ENCODE data around the gene PRR5L. TPM values are rescaled to one million over a fixed set of nuclear protein-coding genes. Genes with fewer than 3 reads are reported as not detected.

The PRR5L gene
- total and polyA plus RNA-seq, 9 donors: 6.7 to 10.4 (median 7.1) TPM

DNA sequence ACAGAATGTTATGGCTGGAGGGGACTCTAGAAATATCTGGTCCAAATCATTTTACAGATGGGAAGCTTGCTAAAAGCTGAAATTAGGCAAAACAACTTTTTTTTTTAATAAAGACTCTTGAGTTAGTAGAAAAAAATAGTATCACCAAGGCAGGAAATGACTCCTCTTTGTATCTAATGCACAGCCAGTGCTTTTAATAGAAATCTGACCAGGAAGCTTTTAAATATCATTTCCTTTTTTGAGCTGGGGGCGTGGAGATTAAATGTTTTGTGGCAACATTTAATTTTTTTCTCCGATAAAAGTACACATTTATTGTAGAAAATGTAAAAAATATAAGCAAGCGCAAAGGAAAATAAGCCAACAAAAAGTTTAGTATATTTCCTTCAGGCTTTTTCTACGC is 191.5 kb downstream of the PRR5L start:
- Histone ChIP-seq H3K4me1 (ENCODE audit: control insufficient read depth, insufficient read depth, low read length) (no peaks in the 10 kb centered on the region), H3K27ac (ENCODE audit: low read length) (peak overlapping the region; percentile 32), H3K9me3 (replicated peaks; ENCODE audit: control insufficient read depth, low read depth, low read length) (no peaks in the 10 kb centered on the region), H3K36me3 (ENCODE audit: control insufficient read depth, insufficient read depth, low read length) (peaks cover 48% of the 10 kb centered on the region), H3K4me3 (ENCODE audit: low read length) (no peak overlapping the region), H3K27me3 (ENCODE audit: control insufficient read depth, insufficient read depth, low read length) (no peaks in the 10 kb centered on the region)
- WGBS (ENCODE audit: insufficient coverage): no CpG with 5 or more reads among the region's 4 CpGs
- no peak for DNase-seq

DNA sequence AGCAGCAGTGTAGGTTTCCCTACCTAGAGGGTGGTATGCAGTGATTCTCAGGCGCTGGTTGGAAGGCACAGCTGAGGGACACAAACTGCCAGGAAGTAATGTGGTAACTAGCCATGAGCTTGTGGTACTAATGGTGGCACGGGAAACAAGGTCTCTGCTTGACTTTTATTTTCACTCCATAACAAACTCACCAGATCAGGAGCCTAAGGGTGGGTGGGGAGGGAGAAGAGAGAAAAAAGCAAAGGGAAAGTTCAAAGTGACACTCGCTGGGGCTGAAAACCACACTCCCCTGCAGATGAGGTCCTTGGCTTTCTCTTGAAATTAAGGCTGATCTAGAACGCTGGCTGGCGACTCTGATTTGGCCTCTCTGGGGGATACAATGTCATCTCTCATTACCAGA is 192.0 kb downstream of the PRR5L start:
- no peak for DNase-seq
- Histone ChIP-seq H3K36me3 (ENCODE audit: control insufficient read depth, insufficient read depth, low read length) (peaks cover 48% of the 10 kb centered on the region), H3K4me1 (ENCODE audit: control insufficient read depth, insufficient read depth, low read length) (no peaks in the 10 kb centered on the region), H3K27ac (ENCODE audit: low read length) (peak overlapping the region; percentile 32), H3K9me3 (replicated peaks; ENCODE audit: control insufficient read depth, low read depth, low read length) (no peaks in the 10 kb centered on the region), H3K4me3 (ENCODE audit: low read length) (no peak overlapping the region), H3K27me3 (ENCODE audit: control insufficient read depth, insufficient read depth, low read length) (no peaks in the 10 kb centered on the region)
- 67% methylated on average over 1 of the region's 5 CpGs for WGBS (ENCODE audit: insufficient coverage)

DNA sequence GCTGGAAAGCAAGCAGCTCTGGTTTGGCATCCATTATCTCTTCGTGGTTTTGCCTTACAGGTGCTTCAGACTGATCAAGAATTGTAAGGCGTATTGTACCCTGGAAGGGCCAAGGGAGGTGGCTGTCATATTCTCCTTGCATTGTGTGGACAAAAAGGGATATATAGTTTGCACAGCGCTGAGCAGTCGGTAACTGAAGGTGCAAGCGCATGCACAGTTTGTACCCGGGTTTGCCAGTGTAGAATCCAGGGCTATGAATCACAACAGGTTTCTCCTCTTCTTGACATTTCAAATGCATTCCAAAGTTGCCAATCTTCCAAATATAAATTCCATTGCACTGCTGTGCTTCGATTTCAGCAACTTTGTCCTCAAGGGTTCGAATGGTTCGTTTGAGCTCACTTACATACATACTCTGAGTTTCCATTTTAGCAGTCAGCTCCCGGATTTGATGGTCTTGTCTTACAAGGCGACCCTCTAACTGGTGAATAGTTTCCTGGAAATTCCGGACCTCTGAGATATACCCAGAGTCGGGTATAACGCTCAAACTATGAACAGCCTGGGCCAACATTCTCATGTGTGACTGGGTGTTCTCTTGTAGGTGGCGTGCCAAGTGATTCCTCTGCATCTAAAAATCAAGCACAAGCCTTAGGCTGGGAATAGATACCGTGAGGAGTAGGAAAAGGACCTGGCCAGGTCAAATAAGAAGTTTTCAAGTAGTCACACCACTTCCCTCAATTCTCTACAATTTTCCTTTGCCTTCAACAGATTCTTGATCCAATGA is 194.1 kb downstream of the PRR5L start:
- no peak for DNase-seq
- Histone ChIP-seq H3K27ac (ENCODE audit: low read length) (no peak overlapping the region), H3K4me3 (ENCODE audit: low read length) (no peak overlapping the region), H3K9me3 (replicated peaks; ENCODE audit: control insufficient read depth, low read depth, low read length) (no peaks in the 10 kb centered on the region), H3K27me3 (ENCODE audit: control insufficient read depth, insufficient read depth, low read length) (no peaks in the 10 kb centered on the region), H3K36me3 (ENCODE audit: control insufficient read depth, insufficient read depth, low read length) (peaks cover 47% of the 10 kb centered on the region), H3K4me1 (ENCODE audit: control insufficient read depth, insufficient read depth, low read length) (no peaks in the 10 kb centered on the region)
- 95% methylated on average over 14 of the region's 16 CpGs for WGBS (ENCODE audit: insufficient coverage)

DNA sequence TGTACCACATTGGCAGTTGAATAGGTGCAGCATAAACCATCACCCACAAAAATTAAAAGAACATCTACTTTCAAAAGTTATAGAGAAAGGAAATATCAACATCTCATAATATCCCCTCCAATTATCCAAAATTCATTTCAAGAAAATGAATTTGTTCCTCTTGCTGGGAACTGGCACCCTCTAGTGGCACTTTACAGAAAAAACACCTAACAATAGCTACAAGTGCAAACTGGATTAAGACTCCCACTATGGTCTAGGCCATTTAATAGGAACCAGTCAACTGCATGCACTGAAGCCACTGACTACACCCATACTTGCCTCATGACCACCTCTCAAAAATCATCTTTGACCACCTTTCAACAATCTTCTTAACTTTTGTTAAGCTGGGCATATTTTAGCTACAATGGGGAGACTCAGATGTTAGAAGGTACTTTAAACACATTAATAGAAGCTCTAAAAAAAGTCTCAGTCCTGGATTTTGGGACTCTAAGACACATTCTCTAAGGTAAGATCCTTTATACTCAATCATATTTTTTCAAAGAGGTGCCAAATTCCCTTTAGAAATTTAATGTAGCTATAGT is 196.7 kb downstream of the PRR5L start:
- Histone ChIP-seq H3K27ac (ENCODE audit: low read length) (no peak overlapping the region), H3K9me3 (replicated peaks; ENCODE audit: control insufficient read depth, low read depth, low read length) (no peaks in the 10 kb centered on the region), H3K4me1 (ENCODE audit: control insufficient read depth, insufficient read depth, low read length) (no peaks in the 10 kb centered on the region), H3K27me3 (ENCODE audit: control insufficient read depth, insufficient read depth, low read length) (no peaks in the 10 kb centered on the region), H3K36me3 (ENCODE audit: control insufficient read depth, insufficient read depth, low read length) (peaks cover 35% of the 10 kb centered on the region), H3K4me3 (ENCODE audit: low read length) (no peak overlapping the region)
- DNase-seq: peak; percentile 59

DNA sequence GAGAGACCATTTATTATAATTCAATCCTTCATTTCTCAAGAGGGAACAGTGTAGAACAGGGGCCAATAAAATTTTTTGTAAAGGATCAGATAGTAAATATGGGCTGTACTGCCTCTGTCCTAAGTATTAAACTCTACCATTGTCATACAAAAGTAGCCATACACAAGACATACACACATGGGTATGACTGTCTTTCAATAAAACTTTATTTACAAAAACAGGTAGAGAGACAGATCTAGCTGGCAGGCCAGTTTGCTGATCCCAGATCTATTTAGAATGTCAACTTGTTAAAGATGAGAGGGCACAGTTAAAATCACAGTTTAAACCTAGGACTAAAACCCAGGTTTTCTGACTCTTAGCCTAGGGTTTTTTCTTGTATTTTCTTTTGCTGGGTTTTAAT is 197.2 kb downstream of the PRR5L start:
- no peaks in the 10 kb centered on the region for H3K27me3 ChIP-seq (ENCODE audit: control insufficient read depth, insufficient read depth, low read length)
- no peak for DNase-seq

DNA sequence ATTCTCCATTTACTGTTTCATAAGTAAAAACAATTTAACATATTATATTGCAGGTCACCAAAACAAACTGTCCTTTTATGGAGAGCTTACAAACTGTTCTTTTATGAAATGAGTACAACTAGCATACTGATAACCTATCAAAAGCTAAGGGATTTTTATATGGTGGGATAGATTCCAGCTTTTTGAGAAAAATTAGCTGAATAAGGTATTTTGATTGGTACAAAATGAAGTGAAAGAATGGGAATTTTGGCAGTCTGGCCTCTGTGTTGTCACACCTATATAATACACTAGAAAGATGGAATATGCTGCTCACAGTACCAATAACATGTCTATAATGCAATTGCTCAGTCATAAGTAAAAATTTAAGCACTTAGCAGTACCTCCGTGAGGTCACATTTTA is 202.6 kb downstream of the PRR5L start:
- WGBS (ENCODE audit: insufficient coverage): no CpG with 5 or more reads among the region's 1 CpG
- no peak overlapping the region for H3K27ac ChIP-seq (ENCODE audit: low read length)
- no peaks in the 10 kb centered on the region for H3K27me3 ChIP-seq (ENCODE audit: control insufficient read depth, insufficient read depth, low read length)
- H3K4me3 ChIP-seq (ENCODE audit: low read length): no peak overlapping the region
- no peaks in the 10 kb centered on the region for H3K9me3 ChIP-seq (replicated peaks; ENCODE audit: control insufficient read depth, low read depth, low read length)
- peaks cover 16% of the 10 kb centered on the region for H3K36me3 ChIP-seq (ENCODE audit: control insufficient read depth, insufficient read depth, low read length)
- DNase-seq: no peak
- peaks cover 7% of the 10 kb centered on the region for H3K4me1 ChIP-seq (ENCODE audit: control insufficient read depth, insufficient read depth, low read length)

More for the DNA sequence above, 197.2 kb downstream of the PRR5L start:
- no peaks in the 10 kb centered on the region for H3K4me1 ChIP-seq (ENCODE audit: control insufficient read depth, insufficient read depth, low read length)
- no peaks in the 10 kb centered on the region for H3K9me3 ChIP-seq (replicated peaks; ENCODE audit: control insufficient read depth, low read depth, low read length)
- no peak overlapping the region for H3K27ac ChIP-seq (ENCODE audit: low read length)
- H3K4me3 ChIP-seq (ENCODE audit: low read length): no peak overlapping the region
- H3K36me3 ChIP-seq (ENCODE audit: control insufficient read depth, insufficient read depth, low read length): peaks cover 37% of the 10 kb centered on the region

DNA sequence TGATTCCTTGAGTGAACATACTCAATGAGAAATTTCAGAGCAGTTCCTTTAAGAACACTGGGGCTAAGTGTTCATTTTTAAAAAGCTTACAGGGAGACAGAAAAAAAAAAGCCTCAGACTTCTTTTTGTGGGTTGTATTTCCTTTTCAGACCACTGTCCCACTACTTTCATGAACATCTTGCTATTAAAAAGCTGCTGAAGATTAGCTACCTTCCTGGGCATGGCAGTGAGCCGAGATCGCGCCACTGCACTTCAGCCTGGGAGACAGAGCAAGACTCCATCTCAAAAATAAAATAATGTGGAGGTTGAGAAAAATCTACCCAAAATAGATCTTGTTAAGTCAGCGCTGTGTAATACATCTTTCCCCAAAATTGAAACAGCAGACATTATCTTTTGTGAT is 203.2 kb downstream of the PRR5L start:
- no CpG with 5 or more reads among the region's 4 CpGs for WGBS (ENCODE audit: insufficient coverage)
- no peak for DNase-seq
- no peaks in the 10 kb centered on the region for H3K9me3 ChIP-seq (replicated peaks; ENCODE audit: control insufficient read depth, low read depth, low read length)
- peaks cover 7% of the 10 kb centered on the region for H3K4me1 ChIP-seq (ENCODE audit: control insufficient read depth, insufficient read depth, low read length)
- no peak overlapping the region for H3K4me3 ChIP-seq (ENCODE audit: low read length)
- H3K36me3 ChIP-seq (ENCODE audit: control insufficient read depth, insufficient read depth, low read length): peaks cover 11% of the 10 kb centered on the region
- no peaks in the 10 kb centered on the region for H3K27me3 ChIP-seq (ENCODE audit: control insufficient read depth, insufficient read depth, low read length)
- H3K27ac ChIP-seq (ENCODE audit: low read length): no peak overlapping the region

DNA sequence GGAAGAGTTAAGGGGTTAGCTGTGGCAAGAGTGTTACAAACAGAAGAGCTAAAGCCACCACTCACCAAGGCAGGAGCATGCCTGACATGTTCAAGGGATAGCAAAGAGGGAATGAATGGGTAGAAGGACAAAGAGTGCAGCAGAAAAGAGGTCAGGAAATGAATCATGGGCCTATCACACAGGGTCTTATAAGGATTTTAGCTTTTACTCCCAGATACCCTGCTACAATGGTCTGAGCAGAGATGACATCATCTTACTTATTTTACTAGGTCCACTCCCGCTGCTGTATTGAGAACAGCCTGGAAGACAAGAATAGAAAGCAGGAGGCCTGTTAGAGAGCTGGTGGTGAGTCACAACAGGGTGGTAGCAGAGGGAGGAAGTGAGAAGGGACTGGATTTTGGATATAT is 204.2 kb downstream of the PRR5L start:
- WGBS (ENCODE audit: insufficient coverage): no CpG with 5 or more reads among the region's 1 CpG
- Histone ChIP-seq H3K9me3 (replicated peaks; ENCODE audit: control insufficient read depth, low read depth, low read length) (no peaks in the 10 kb centered on the region), H3K27me3 (ENCODE audit: control insufficient read depth, insufficient read depth, low read length) (no peaks in the 10 kb centered on the region), H3K36me3 (ENCODE audit: control insufficient read depth, insufficient read depth, low read length) (peaks cover 10% of the 10 kb centered on the region), H3K4me3 (ENCODE audit: low read length) (no peak overlapping the region), H3K4me1 (ENCODE audit: control insufficient read depth, insufficient read depth, low read length) (peaks cover 7% of the 10 kb centered on the region), H3K27ac (ENCODE audit: low read length) (peak overlapping the region; percentile 83)
- peak; percentile 51 for DNase-seq

DNA sequence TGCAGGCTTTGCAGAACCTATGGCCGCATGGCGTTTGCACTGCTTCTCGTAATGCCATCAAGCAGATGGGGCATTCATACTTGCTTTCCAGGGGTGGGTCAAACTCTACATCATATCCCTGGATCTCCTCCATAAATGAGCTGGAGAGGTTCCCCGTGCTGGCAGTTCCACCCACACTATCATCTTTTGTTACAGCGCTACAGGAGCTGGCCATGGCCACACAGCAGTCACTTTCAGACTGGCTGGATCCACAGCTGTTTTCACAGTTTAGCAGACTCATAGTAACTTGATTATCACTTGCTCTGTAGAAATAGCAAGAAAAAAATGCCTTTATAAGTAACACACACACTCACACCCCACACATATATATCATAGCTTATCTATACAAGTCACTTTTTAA is 205.1 kb downstream of the PRR5L start:
- H3K4me3 ChIP-seq (ENCODE audit: low read length): no peak overlapping the region
- H3K27ac ChIP-seq (ENCODE audit: low read length): peak overlapping the region; percentile 60
- peaks cover 7% of the 10 kb centered on the region for H3K4me1 ChIP-seq (ENCODE audit: control insufficient read depth, insufficient read depth, low read length)
- peak; percentile 44 for DNase-seq
- H3K27me3 ChIP-seq (ENCODE audit: control insufficient read depth, insufficient read depth, low read length): no peaks in the 10 kb centered on the region
- H3K9me3 ChIP-seq (replicated peaks; ENCODE audit: control insufficient read depth, low read depth, low read length): no peaks in the 10 kb centered on the region
- WGBS (ENCODE audit: insufficient coverage): 71% methylated on average over 3 of the region's 5 CpGs
- H3K36me3 ChIP-seq (ENCODE audit: control insufficient read depth, insufficient read depth, low read length): peaks cover 8% of the 10 kb centered on the region

DNA sequence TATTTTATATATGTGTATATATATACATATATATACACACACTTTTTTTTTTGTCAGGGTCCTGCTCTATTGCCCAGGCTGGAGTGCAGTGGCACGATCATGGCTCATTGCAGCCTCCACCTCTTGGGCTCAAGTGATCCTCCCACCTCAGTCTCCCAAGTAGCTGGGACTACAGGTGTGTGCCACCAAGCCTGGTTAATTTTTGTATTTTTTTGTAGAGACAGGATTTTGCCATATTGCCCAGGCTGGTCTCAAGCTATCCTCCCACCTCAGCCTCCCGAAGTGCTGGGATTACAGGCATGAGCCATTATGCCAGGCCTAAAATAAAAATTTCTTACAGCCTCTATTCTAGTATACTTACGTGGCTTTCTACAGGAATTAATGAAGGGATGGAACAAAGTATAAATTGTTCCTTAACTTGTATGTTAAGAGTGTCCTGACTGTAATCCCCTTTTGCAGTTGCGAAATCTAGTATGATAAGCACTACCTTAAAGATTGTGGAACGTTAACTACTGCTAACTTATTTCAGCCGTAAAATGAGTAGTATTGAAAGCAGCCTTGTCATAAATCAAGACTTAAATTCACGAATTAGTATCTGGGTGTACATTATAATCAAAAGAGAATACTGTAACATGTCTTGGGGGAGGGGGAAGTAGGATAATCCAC is 211.9 kb downstream of the PRR5L start:
- Histone ChIP-seq H3K36me3 (ENCODE audit: control insufficient read depth, insufficient read depth, low read length) (no peaks in the 10 kb centered on the region), H3K27ac (ENCODE audit: low read length) (peak overlapping the region; percentile 95), H3K27me3 (ENCODE audit: control insufficient read depth, insufficient read depth, low read length) (no peaks in the 10 kb centered on the region), H3K4me1 (ENCODE audit: control insufficient read depth, insufficient read depth, low read length) (peaks cover 9% of the 10 kb centered on the region), H3K9me3 (replicated peaks; ENCODE audit: control insufficient read depth, low read depth, low read length) (peaks cover 2% of the 10 kb centered on the region), H3K4me3 (ENCODE audit: low read length) (peak overlapping the region; percentile 91)
- DNase-seq: no peak
- WGBS (ENCODE audit: insufficient coverage): no CpG with 5 or more reads among the region's 7 CpGs

All from muscle of leg (tissue), 11 donors.